ENCODE measurements around the gene PTH2R. TPM values are rescaled to one million over a fixed set of nuclear protein-coding genes. Genes with fewer than 3 reads are reported as not detected.
"Not testable (repeated sequence)": the region's sequence is repeated elsewhere in the genome, so short reads cannot be mapped to it uniquely, and the experiment has no call there.

PTH2R gene
- total and polyA plus RNA-seq, 2 donors, result 0.37 to 0.38 TPM

DNA sequence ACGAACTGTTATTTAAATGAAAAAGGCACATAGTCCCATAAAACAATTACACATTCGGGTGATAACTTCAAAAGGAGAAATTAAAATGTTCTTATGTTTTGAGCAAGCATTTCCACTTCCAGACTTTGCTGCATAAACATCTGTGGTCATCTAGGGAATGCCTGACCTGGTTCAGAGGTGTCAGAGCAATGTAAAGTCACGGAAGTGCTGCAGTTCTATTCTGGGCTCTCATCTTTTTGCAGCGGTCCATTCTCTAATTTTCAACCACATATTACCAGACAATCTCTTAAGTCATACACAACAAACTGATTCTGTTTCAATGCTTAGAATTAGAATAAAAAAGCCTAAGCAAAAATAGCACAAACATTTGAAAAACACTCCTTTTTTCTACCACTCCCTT is 22.0 kb upstream of the PTH2R start:
- H3K4me1 ChIP-seq (ENCODE audit: control insufficient read depth in 2 of 2, insufficient read depth in 2 of 2, low read length in 2 of 2), result no peaks in the 10 kb centered on the region
- DNase-seq (ENCODE audit: low read depth in 6 of 9, low spot score in 9 of 9), result no peak
- WGBS, result 94% methylated on average over 4 of the region's 4 CpGs

DNA sequence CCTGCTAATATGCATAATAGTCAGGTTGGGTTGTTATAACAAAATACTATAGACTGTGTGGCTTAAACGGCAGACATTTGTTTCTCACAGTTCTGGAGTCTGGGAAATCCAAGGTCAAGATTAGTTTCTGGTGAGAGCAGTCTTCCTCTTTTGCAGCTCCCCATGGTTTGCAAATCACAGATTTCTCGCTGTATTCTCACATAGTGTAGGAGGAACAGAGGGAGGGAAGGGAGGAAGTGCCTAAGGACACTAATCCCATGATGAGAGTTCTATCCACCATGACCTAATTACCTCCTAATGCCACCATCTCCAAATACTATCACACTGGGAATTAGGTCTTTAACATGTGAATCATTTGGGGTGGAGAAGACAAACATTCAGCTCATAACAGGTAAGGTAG is 20.1 kb upstream of the PTH2R start:
- 49% methylated on average over 2 of the region's 2 CpGs for WGBS
- no peaks in the 10 kb centered on the region for H3K9me3 ChIP-seq (ENCODE audit: control insufficient read depth in 2 of 2, insufficient read depth in 1 of 2, low read length in 1 of 2)
- H3K4me1 ChIP-seq (ENCODE audit: control insufficient read depth in 2 of 2, insufficient read depth in 2 of 2, low read length in 2 of 2), result no peaks in the 10 kb centered on the region
- H3K36me3 ChIP-seq (ENCODE audit: control insufficient read depth in 2 of 2, insufficient read depth in 2 of 2, low read length in 1 of 2), result no peaks in the 10 kb centered on the region
- DNase-seq (ENCODE audit: low read depth in 6 of 9, low spot score in 9 of 9), result no peak
- H3K4me3 ChIP-seq (ENCODE audit: low read length in 2 of 2), result no peak overlapping the region
- H3K27ac ChIP-seq (ENCODE audit: low read depth in 1 of 2, low read length in 1 of 2), result no peak overlapping the region
- H3K27me3 ChIP-seq (ENCODE audit: control insufficient read depth in 2 of 2, insufficient read depth in 1 of 2, low read length in 1 of 2), result no peaks in the 10 kb centered on the region

More for the DNA sequence above, 22.0 kb upstream of the PTH2R start:
- H3K9me3 ChIP-seq (ENCODE audit: control insufficient read depth in 2 of 2, insufficient read depth in 1 of 2, low read length in 1 of 2), result no peaks in the 10 kb centered on the region
- H3K27me3 ChIP-seq (ENCODE audit: control insufficient read depth in 2 of 2, insufficient read depth in 1 of 2, low read length in 1 of 2), result no peaks in the 10 kb centered on the region
- no peaks in the 10 kb centered on the region for H3K36me3 ChIP-seq (ENCODE audit: control insufficient read depth in 2 of 2, insufficient read depth in 2 of 2, low read length in 1 of 2)
- no peak overlapping the region for H3K4me3 ChIP-seq (ENCODE audit: low read length in 2 of 2)
- H3K27ac ChIP-seq (ENCODE audit: low read depth in 1 of 2, low read length in 1 of 2), result no peak overlapping the region

DNA sequence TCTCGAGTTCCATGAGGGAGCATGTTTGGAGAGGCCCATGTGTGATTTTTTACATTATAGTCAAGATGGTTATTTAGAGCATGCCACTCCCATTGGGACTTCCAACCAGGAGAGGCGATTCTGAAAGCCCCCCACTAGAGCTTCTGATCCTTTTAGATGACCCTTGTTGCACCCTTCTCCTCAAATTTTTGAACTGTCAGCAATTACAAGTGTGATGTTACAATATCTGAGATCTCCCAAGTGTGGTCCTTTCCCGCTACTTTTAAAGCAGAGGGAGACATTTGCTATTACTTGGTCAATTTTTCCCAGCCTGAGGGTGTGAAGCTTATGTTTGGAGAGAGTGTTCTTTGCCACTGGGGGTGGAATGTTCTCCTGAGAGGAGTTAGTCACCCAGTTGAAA is 16.7 kb upstream of the PTH2R start:
- H3K27ac ChIP-seq (ENCODE audit: low read depth in 1 of 2, low read length in 1 of 2), result no peak overlapping the region
- peaks cover 4 to 20% of the 10 kb centered on the region in 2 donors for H3K9me3 ChIP-seq (ENCODE audit: control insufficient read depth in 2 of 2, insufficient read depth in 1 of 2, low read length in 1 of 2)
- no peak for DNase-seq (ENCODE audit: low read depth in 6 of 9, low spot score in 9 of 9)
- no peak overlapping the region for H3K4me3 ChIP-seq (ENCODE audit: low read length in 2 of 2)
- no peaks in the 10 kb centered on the region for H3K4me1 ChIP-seq (ENCODE audit: control insufficient read depth in 2 of 2, insufficient read depth in 2 of 2, low read length in 2 of 2)
- H3K36me3 ChIP-seq (ENCODE audit: control insufficient read depth in 2 of 2, insufficient read depth in 2 of 2, low read length in 1 of 2), result no peaks in the 10 kb centered on the region
- WGBS, result 94% methylated on average over 3 of the region's 3 CpGs
- H3K27me3 ChIP-seq (ENCODE audit: control insufficient read depth in 2 of 2, insufficient read depth in 1 of 2, low read length in 1 of 2), result no peaks in the 10 kb centered on the region

DNA sequence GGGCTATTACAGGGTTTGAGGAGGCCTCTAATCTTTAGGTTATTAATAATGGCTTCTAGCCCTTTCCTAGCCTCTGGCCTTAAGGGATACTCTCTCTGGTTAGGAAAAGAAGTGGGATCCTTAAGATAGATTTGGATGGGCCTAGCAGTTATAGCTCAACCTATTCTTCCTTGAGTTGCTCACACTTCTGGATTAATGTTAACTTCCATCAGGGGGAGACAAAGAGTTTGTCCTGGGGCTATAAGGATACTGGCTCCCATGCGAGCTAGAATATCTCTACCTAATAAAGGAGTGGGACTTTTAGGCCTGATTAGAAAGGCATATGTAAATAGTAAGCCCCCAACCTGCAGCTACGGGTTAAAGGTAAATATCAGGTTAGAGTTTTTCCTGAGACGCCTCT is 14.3 kb upstream of the PTH2R start:
- WGBS, result 96% methylated on average over 3 of the region's 3 CpGs
- no peaks in the 10 kb centered on the region for H3K36me3 ChIP-seq (ENCODE audit: control insufficient read depth in 2 of 2, insufficient read depth in 2 of 2, low read length in 1 of 2)
- DNase-seq (ENCODE audit: low read depth in 6 of 9, low spot score in 9 of 9), result no peak

DNA sequence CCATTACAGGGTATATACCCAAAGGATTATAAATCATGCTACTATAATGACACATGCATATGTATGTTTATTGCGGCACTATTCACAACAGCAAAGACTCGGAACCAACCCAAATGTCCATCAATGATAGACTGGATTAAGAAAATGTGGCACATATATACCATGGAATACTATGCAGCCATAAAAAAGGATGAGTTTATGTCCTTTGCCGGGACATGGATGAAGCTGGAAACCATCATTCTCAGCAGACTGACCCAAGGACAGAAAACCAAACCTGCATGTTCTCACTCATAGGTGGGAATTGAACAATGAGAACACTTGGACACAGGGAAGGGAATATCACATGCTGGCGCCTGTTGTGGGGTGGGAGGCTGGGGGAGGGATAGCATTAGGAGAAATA is 9.8 kb upstream of the PTH2R start:
- H3K9me3 ChIP-seq (ENCODE audit: control insufficient read depth in 2 of 2, insufficient read depth in 1 of 2, low read length in 1 of 2), result peaks cover 4 to 26% of the 10 kb centered on the region in 2 donors
- not testable (repeated sequence) for H3K4me1 ChIP-seq (ENCODE audit: control insufficient read depth in 2 of 2, insufficient read depth in 2 of 2, low read length in 2 of 2); H3K36me3 ChIP-seq (ENCODE audit: control insufficient read depth in 2 of 2, insufficient read depth in 2 of 2, low read length in 1 of 2); DNase-seq (ENCODE audit: low read depth in 6 of 9, low spot score in 9 of 9); H3K4me3 ChIP-seq (ENCODE audit: low read length in 2 of 2); H3K27me3 ChIP-seq (ENCODE audit: control insufficient read depth in 2 of 2, insufficient read depth in 1 of 2, low read length in 1 of 2); H3K27ac ChIP-seq (ENCODE audit: low read depth in 1 of 2, low read length in 1 of 2)
- WGBS, result 98% methylated on average over 4 of the region's 4 CpGs

More for the DNA sequence above, 14.3 kb upstream of the PTH2R start:
- Histone ChIP-seq H3K4me3 (ENCODE audit: low read length in 2 of 2) (no peak overlapping the region), H3K27me3 (ENCODE audit: control insufficient read depth in 2 of 2, insufficient read depth in 1 of 2, low read length in 1 of 2) (no peaks in the 10 kb centered on the region), H3K4me1 (ENCODE audit: control insufficient read depth in 2 of 2, insufficient read depth in 2 of 2, low read length in 2 of 2) (no peaks in the 10 kb centered on the region), H3K9me3 (ENCODE audit: control insufficient read depth in 2 of 2, insufficient read depth in 1 of 2, low read length in 1 of 2) (peaks cover 4 to 26% of the 10 kb centered on the region in 2 donors), H3K27ac (ENCODE audit: low read depth in 1 of 2, low read length in 1 of 2) (no peak overlapping the region)

DNA sequence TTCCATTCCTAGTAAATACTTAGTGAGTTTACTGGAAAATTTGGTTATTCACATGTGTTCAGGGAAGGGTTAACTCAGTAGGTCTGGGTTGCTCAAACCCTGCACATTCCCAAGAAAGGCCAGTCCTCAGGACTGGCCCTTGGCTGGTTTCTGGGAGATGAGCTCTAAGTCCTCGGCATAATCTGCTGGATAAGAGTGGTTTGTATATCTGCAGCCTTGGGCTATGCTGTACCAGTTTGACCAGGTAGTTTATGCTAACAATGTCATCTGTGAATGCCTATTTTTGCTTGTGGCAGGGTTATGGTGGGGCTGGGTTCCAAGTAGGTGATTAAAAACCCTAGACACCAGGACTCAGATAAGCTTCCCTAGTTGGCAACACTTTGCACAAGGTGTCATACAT is 7.4 kb upstream of the PTH2R start:
- H3K27me3 ChIP-seq (ENCODE audit: control insufficient read depth in 2 of 2, insufficient read depth in 1 of 2, low read length in 1 of 2), result peaks cover 0 to 3% of the 10 kb centered on the region in 2 donors
- 83% methylated on average over 1 of the region's 1 CpG for WGBS
- no peak overlapping the region for H3K4me3 ChIP-seq (ENCODE audit: low read length in 2 of 2)
- no peak overlapping the region for H3K27ac ChIP-seq (ENCODE audit: low read depth in 1 of 2, low read length in 1 of 2)
- DNase-seq (ENCODE audit: low read depth in 6 of 9, low spot score in 9 of 9), result no peak
- no peaks in the 10 kb centered on the region for H3K36me3 ChIP-seq (ENCODE audit: control insufficient read depth in 2 of 2, insufficient read depth in 2 of 2, low read length in 1 of 2)
- no peaks in the 10 kb centered on the region for H3K4me1 ChIP-seq (ENCODE audit: control insufficient read depth in 2 of 2, insufficient read depth in 2 of 2, low read length in 2 of 2)
- peaks cover 2 to 12% of the 10 kb centered on the region in 2 donors for H3K9me3 ChIP-seq (ENCODE audit: control insufficient read depth in 2 of 2, insufficient read depth in 1 of 2, low read length in 1 of 2)

DNA sequence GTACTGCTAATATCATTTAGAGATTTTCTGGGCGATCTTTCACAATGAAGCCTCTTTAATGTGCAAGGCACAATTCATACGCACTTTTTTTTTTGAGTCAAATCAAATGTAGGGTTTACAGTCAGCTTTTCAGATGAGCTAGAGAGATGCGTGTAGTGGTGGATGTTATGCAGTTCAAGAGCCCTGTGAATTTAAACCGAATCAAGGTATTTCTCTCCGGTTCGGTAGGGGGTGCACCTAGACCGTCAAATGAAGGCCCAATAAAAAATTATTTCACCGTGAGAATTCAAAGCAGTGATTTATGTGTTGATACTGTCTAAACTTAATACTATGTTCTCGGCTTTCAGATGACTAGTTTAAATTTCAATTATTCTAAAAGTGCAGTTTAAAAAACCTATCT is 1.1 kb downstream of the PTH2R start:
- Histone ChIP-seq H3K27ac (ENCODE audit: low read depth in 1 of 2, low read length in 1 of 2) (no peak overlapping the region), H3K36me3 (ENCODE audit: control insufficient read depth in 2 of 2, insufficient read depth in 2 of 2, low read length in 1 of 2) (no peaks in the 10 kb centered on the region), H3K9me3 (ENCODE audit: control insufficient read depth in 2 of 2, insufficient read depth in 1 of 2, low read length in 1 of 2) (no peaks in the 10 kb centered on the region), H3K27me3 (ENCODE audit: control insufficient read depth in 2 of 2, insufficient read depth in 1 of 2, low read length in 1 of 2) (peaks cover 19 to 48% of the 10 kb centered on the region in 2 donors), H3K4me3 (ENCODE audit: low read length in 2 of 2) (no peak overlapping the region), H3K4me1 (ENCODE audit: control insufficient read depth in 2 of 2, insufficient read depth in 2 of 2, low read length in 2 of 2) (peaks cover 0 to 2% of the 10 kb centered on the region in 2 donors)
- no peak for DNase-seq (ENCODE audit: low read depth in 6 of 9, low spot score in 9 of 9)
- 33% methylated on average over 9 of the region's 9 CpGs for WGBS

DNA sequence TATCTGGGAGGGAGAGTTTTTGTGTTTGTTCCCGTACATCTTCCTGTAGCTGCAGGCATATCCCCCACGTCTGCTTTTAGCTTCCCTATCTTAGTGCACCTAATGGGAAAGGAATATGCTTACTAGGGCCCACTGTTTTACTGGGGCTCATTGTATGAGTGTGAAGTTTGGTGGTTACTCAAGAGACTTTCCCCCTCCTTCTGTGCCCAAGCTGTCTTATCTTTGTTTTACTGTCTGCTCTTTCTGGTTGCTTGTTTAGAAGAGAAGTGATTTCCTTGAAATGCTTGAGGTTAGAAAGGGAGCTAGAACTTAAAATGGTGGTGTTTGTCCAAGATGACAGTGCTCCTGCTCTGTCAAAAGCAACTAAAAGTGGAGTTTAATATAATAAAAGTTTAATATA is 7.3 kb downstream of the PTH2R start:
- Histone ChIP-seq H3K27ac (ENCODE audit: low read depth in 1 of 2, low read length in 1 of 2) (no peak overlapping the region), H3K27me3 (ENCODE audit: control insufficient read depth in 2 of 2, insufficient read depth in 1 of 2, low read length in 1 of 2) (peaks cover 0 to 3% of the 10 kb centered on the region in 2 donors), H3K9me3 (ENCODE audit: control insufficient read depth in 2 of 2, insufficient read depth in 1 of 2, low read length in 1 of 2) (no peaks in the 10 kb centered on the region), H3K36me3 (ENCODE audit: control insufficient read depth in 2 of 2, insufficient read depth in 2 of 2, low read length in 1 of 2) (no peaks in the 10 kb centered on the region), H3K4me1 (ENCODE audit: control insufficient read depth in 2 of 2, insufficient read depth in 2 of 2, low read length in 2 of 2) (no peaks in the 10 kb centered on the region), H3K4me3 (ENCODE audit: low read length in 2 of 2) (no peak overlapping the region)
- WGBS, result 94% methylated on average over 2 of the region's 2 CpGs
- no peak for DNase-seq (ENCODE audit: low read depth in 6 of 9, low spot score in 9 of 9)

DNA sequence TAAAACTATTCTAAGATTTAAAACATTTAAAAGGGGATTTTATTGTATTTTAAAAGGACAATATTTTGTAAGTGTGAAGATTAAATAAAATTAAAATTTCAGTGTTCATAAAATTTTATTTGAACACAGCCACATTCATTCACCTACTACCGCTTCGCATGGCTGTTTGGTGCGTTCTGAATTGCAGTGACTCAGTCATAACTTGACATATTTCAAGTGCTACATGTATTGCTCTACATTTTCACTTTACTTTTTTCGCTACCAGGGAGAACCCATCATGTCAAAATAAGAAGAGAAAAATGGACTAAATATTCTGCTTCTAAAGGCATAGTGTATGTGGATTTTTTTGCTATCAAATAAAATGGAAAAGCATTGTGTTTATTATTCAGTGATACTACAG is 8.7 kb downstream of the PTH2R start:
- H3K4me1 ChIP-seq (ENCODE audit: control insufficient read depth in 2 of 2, insufficient read depth in 2 of 2, low read length in 2 of 2), result no peaks in the 10 kb centered on the region
- no peak overlapping the region for H3K27ac ChIP-seq (ENCODE audit: low read depth in 1 of 2, low read length in 1 of 2)
- DNase-seq (ENCODE audit: low read depth in 6 of 9, low spot score in 9 of 9), result no peak
- WGBS, result 95% methylated on average over 4 of the region's 4 CpGs
- no peaks in the 10 kb centered on the region for H3K27me3 ChIP-seq (ENCODE audit: control insufficient read depth in 2 of 2, insufficient read depth in 1 of 2, low read length in 1 of 2)
- H3K4me3 ChIP-seq (ENCODE audit: low read length in 2 of 2), result no peak overlapping the region
- no peaks in the 10 kb centered on the region for H3K9me3 ChIP-seq (ENCODE audit: control insufficient read depth in 2 of 2, insufficient read depth in 1 of 2, low read length in 1 of 2)
- no peaks in the 10 kb centered on the region for H3K36me3 ChIP-seq (ENCODE audit: control insufficient read depth in 2 of 2, insufficient read depth in 2 of 2, low read length in 1 of 2)

DNA sequence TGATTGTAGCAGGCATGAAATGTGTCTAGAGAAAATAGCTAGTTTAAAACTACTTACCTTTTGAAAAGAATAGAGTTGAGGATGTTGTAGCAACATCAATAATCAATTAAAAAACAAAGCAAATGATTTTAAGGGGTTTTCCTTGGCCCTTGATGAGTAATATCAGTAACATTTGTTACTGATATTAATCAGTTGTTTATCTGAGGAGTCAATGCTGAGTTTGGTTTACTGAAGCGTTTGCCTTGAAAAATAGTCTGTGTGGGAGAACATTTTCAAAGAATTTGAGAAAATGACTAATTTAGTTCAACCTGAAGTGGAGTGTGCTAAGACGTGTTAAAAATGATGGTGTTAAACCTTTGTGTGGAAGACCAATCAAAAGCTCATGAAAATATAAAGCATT is 9.3 kb downstream of the PTH2R start:
- no peak overlapping the region for H3K4me3 ChIP-seq (ENCODE audit: low read length in 2 of 2)
- DNase-seq (ENCODE audit: low read depth in 6 of 9, low spot score in 9 of 9), result no peak
- WGBS, result 92% methylated on average over 2 of the region's 2 CpGs
- no peaks in the 10 kb centered on the region for H3K36me3 ChIP-seq (ENCODE audit: control insufficient read depth in 2 of 2, insufficient read depth in 2 of 2, low read length in 1 of 2)
- H3K27me3 ChIP-seq (ENCODE audit: control insufficient read depth in 2 of 2, insufficient read depth in 1 of 2, low read length in 1 of 2), result no peaks in the 10 kb centered on the region
- no peaks in the 10 kb centered on the region for H3K4me1 ChIP-seq (ENCODE audit: control insufficient read depth in 2 of 2, insufficient read depth in 2 of 2, low read length in 2 of 2)
- no peak overlapping the region for H3K27ac ChIP-seq (ENCODE audit: low read depth in 1 of 2, low read length in 1 of 2)
- H3K9me3 ChIP-seq (ENCODE audit: control insufficient read depth in 2 of 2, insufficient read depth in 1 of 2, low read length in 1 of 2), result no peaks in the 10 kb centered on the region
